IMR-90 (cell line): ENCODE results near the gene IMMT. TPM values are rescaled to one million over a fixed set of nuclear protein-coding genes. Genes with fewer than 3 reads are reported as not detected.

Source experiments
- ATAC-seq: fragments of 200-7000 bp; cut with Tn5 transposase; 2 replicates; pipeline ENCODE4 v1.9.1; 2020; ENCODE audit warnings: low read depth, mild to moderate bottlenecking, moderate library complexity
- BruUV-seq: library from RNA; stranded (reverse); fragments of 400-500 nt; replicated peaks from 2 replicates; lab custom pipeline; 2021; lab: Mats Ljungman, UMichigan
- CTCF ChIA-PET: fragments of 300-600 bp; formaldehyde crosslinking; extraction: SDS; loops from one replicate; lab custom pipeline; 2021; ENCODE audit warnings: antibody characterized with exemption; lab: Yijun Ruan, JAX
- POLR2A ChIA-PET: fragments of 300-600 bp; sonication (Branson Sonifier 250); formaldehyde crosslinking; loops from one replicate; lab custom pipeline; 2022; ENCODE audit warnings: antibody characterized with exemption; ENCODE audit not compliant: unreplicated experiment; lab: Charles Lee
- DNase-seq: peaks from one replicate; pipeline ENCODE4 v3.0.0; 2013
- H2AFZ ChIP-seq: replicated peaks from 2 replicates; pipeline ENCODE3; 2013; ENCODE audit warnings: low read length, mild to moderate bottlenecking; ENCODE audit not compliant: poor library complexity
- H2AK5ac ChIP-seq: 2 replicates; pipeline ENCODE4 v1.6.1; 2013; ENCODE audit warnings: low read depth, low read length, inconsistent platforms
- H2AK9ac ChIP-seq: replicated peaks from 2 replicates; pipeline ENCODE3; 2013; ENCODE audit warnings: mild to moderate bottlenecking, low read depth, low read length, moderate library complexity; ENCODE audit not compliant: poor library complexity
- H2BK120ac ChIP-seq: 2 replicates; pipeline ENCODE4 v1.6.1; 2013; ENCODE audit warnings: low read depth, low read length, inconsistent platforms
- H2BK15ac ChIP-seq: 3 replicates; pipeline ENCODE4 v1.6.1; 2013; ENCODE audit warnings: low read depth, low read length, inconsistent platforms
- H2BK20ac ChIP-seq: 2 replicates; pipeline ENCODE4 v1.6.1; 2013; ENCODE audit warnings: low read depth, mild to moderate bottlenecking, inconsistent platforms, low read length, moderate library complexity
- H2BK5ac ChIP-seq: 2 replicates; pipeline ENCODE4 v1.6.1; 2013; ENCODE audit warnings: mild to moderate bottlenecking, low read depth, low read length, inconsistent platforms; ENCODE audit not compliant: poor library complexity, severe bottlenecking
- H3K14ac ChIP-seq: replicated peaks from 2 replicates; pipeline ENCODE4 v1.6.1; 2013; ENCODE audit warnings: low read depth, low read length, inconsistent platforms
- H3K18ac ChIP-seq: 2 replicates; pipeline ENCODE4 v1.6.1; 2013; ENCODE audit warnings: low read depth, low read length, control low read depth
- H3K23ac ChIP-seq: 2 replicates; pipeline ENCODE4 v1.6.1; 2013; ENCODE audit warnings: low read depth, low read length, inconsistent platforms
- H3K27ac ChIP-seq: 2 replicates; pipeline ENCODE4 v1.5.1; 2013; ENCODE audit warnings: mild to moderate bottlenecking, control low read depth, low read length; ENCODE audit not compliant: insufficient read depth
- H3K27me3 ChIP-seq: 2 replicates; pipeline ENCODE4 v1.6.1; 2013; ENCODE audit warnings: low read length; ENCODE audit not compliant: control insufficient read depth, insufficient read depth
- H3K36me3 ChIP-seq: 2 replicates; pipeline ENCODE4 v1.6.1; 2013; ENCODE audit warnings: low read length, mixed read lengths; ENCODE audit not compliant: control insufficient read depth, insufficient read depth
- H3K4ac ChIP-seq: 2 replicates; pipeline ENCODE4 v1.6.1; 2013; ENCODE audit warnings: low read depth, low read length, inconsistent platforms
- H3K4me1 ChIP-seq: 2 replicates; pipeline ENCODE4 v1.6.1; 2013; ENCODE audit warnings: low read length, mixed read lengths; ENCODE audit not compliant: control insufficient read depth, insufficient read depth
- H3K4me2 ChIP-seq: 2 replicates; pipeline ENCODE4 v1.6.1; 2013; ENCODE audit warnings: low read depth, mild to moderate bottlenecking, control low read depth, low read length, moderate library complexity
- H3K4me3 ChIP-seq: 2 replicates; pipeline ENCODE4 v1.5.1; 2013; ENCODE audit warnings: low read depth, mild to moderate bottlenecking, control low read depth, low read length, moderate library complexity; ENCODE audit not compliant: insufficient read depth
- H3K56ac ChIP-seq: 2 replicates; pipeline ENCODE4 v1.6.1; 2013; ENCODE audit warnings: low read length, inconsistent platforms; ENCODE audit not compliant: insufficient read depth; ENCODE audit errors: extremely low read depth
- H3K79me1 ChIP-seq, 2 experiments: 2 replicates each; pipeline ENCODE4 v1.6.1; 2013; ENCODE audit warnings: low read length in 2 of 2, inconsistent platforms in 1 of 2, low read depth in 1 of 2
- H3K9ac ChIP-seq: 2 replicates; pipeline ENCODE4 v1.6.1; 2013; ENCODE audit warnings: low read depth, low read length, control low read depth
- H3K9me1 ChIP-seq: 2 replicates; pipeline ENCODE4 v1.6.1; 2013; ENCODE audit warnings: low read length, inconsistent platforms; ENCODE audit not compliant: insufficient read depth
- H3K9me3 ChIP-seq: 2 replicates; pipeline ENCODE4 v1.6.1; 2013; ENCODE audit warnings: low read length; ENCODE audit not compliant: control insufficient read depth, insufficient read depth
- H4K20me1 ChIP-seq: 2 replicates; pipeline ENCODE4 v1.6.1; 2013; ENCODE audit warnings: low read length, inconsistent platforms; ENCODE audit not compliant: insufficient read depth
- H4K5ac ChIP-seq: 2 replicates; pipeline ENCODE4 v1.6.1; 2013; ENCODE audit warnings: mild to moderate bottlenecking, low read depth, low read length, control low read depth
- H4K8ac ChIP-seq, 2 experiments: 2 replicates each; pipeline ENCODE4 v1.6.1; 2013; ENCODE audit warnings: low read depth in 2 of 2, low read length in 2 of 2, control low read depth in 1 of 2, inconsistent platforms in 1 of 2
- H4K91ac ChIP-seq: 2 replicates; pipeline ENCODE4 v1.6.1; 2013; ENCODE audit warnings: low read depth, low read length, inconsistent platforms; ENCODE audit not compliant: insufficient read depth
- BHLHE40 ChIP-seq: fragments of 150-350 bp; IDR thresholded peaks from 2 replicates; pipeline ENCODE4 v1.6.1; 2016; ENCODE audit warnings: mild to moderate bottlenecking, low read depth, low read length
- CEBPB ChIP-seq: IDR thresholded peaks from 2 replicates; pipeline ENCODE4 v1.6.1; 2012; ENCODE audit warnings: low read depth, low read length, improper control_type of control experiment
- CHD1 ChIP-seq: IDR thresholded peaks from 2 replicates; pipeline ENCODE4 v1.6.1; 2012; ENCODE audit warnings: low read depth, low read length, improper control_type of control experiment
- ELK1 ChIP-seq: fragments of 150-350 bp; IDR thresholded peaks from 2 replicates; pipeline ENCODE4 v1.6.1; 2016; ENCODE audit warnings: low read depth, mild to moderate bottlenecking, low read length, moderate library complexity, borderline replicate concordance
- MAFK ChIP-seq: IDR thresholded peaks from 2 replicates; pipeline ENCODE4 v1.6.1; 2012; ENCODE audit warnings: low read depth, low read length, improper control_type of control experiment
- MAZ ChIP-seq: IDR thresholded peaks from 2 replicates; pipeline ENCODE4 v1.6.1; 2012; ENCODE audit warnings: low read depth, mild to moderate bottlenecking, low read length, improper control_type of control experiment, moderate library complexity, borderline replicate concordance
- MXI1 ChIP-seq: IDR thresholded peaks from 2 replicates; pipeline ENCODE4 v1.6.1; 2012; ENCODE audit warnings: low read depth, mild to moderate bottlenecking, low read length, moderate library complexity, borderline replicate concordance
- POLR2A ChIP-seq: IDR thresholded peaks from 2 replicates; pipeline ENCODE4 v1.6.1; 2012; ENCODE audit warnings: mild to moderate bottlenecking, low read depth, low read length
- RAD21 ChIP-seq: IDR thresholded peaks from 2 replicates; pipeline ENCODE4 v1.6.1; 2012; ENCODE audit warnings: low read length, improper control_type of control experiment
- RCOR1 ChIP-seq: IDR thresholded peaks from 2 replicates; pipeline ENCODE4 v1.6.1; 2012; ENCODE audit warnings: mild to moderate bottlenecking, low read length, improper control_type of control experiment; ENCODE audit not compliant: insufficient replicate concordance
- RFX5 ChIP-seq: IDR thresholded peaks from 2 replicates; pipeline ENCODE4 v1.8.0; 2012; ENCODE audit warnings: low read depth, mild to moderate bottlenecking, low read length, moderate library complexity
- SMC3 ChIP-seq: fragments of 150-350 bp; IDR thresholded peaks from 2 replicates; pipeline ENCODE4 v1.6.1; 2016; ENCODE audit warnings: low read depth, mild to moderate bottlenecking, antibody characterized with exemption, low read length, moderate library complexity
- WGBS, 2 experiments: methylation state at CpG; one replicate each; pipeline versions ENCODE4 v1.1.5 to v1.1.7; 2013; ENCODE audit warnings: missing lambda C conversion rate in 2 of 2; ENCODE audit not compliant: insufficient read length in 1 of 2; ENCODE audit errors: extremely low coverage in 2 of 2; 5-methylcytosine and 5-hydroxymethylcytosine counted together
- dilution Hi-C: fragments of 300-500 bp; cut with HindIII; formaldehyde crosslinking; loops from one replicate; pipeline ENCODE4 v1.14.3; 2018; ENCODE audit warnings: low sequenced_read_pairs; ENCODE audit not compliant: unreplicated experiment
- in situ Hi-C: fragments of 300-500 bp; cut with MboI; formaldehyde crosslinking; loops from 3 replicates; pipeline ENCODE4 v1.14.3; 2019; ENCODE audit warnings: low sequenced_read_pairs, inconsistent platforms, mixed read lengths
- intact Hi-C: fragments of 100-400 bp; cut with micrococcal nuclease; formaldehyde crosslinking; loops from 2 replicates; pipeline ENCODE4 v1.10.0; 2022
- polyA plus RNA-seq, 3 experiments: library from polyadenylated mRNA; depleted of rRNA; stranded (reverse); fragments of >200 nt; gene quantifications; 2 replicates each; pipeline ENCODE4 v1.2.3, GENCODE V29; 2012; ENCODE audit warnings: low replicate concordance in 1 of 3
- total RNA-seq: library from RNA; depleted of rRNA; stranded (reverse); fragments of >200 nt; gene quantifications from 2 replicates; pipeline ENCODE4 v1.2.3, GENCODE V29; 2012
- TF ChIP-seq, protein P1 (sequence below): conservative IDR thresholded peaks from 2 replicates; pipeline ENCODE4 v1.5.1; 2012; ENCODE audit warnings: mild to moderate bottlenecking, low read depth, low read length, improper control_type of control experiment

IMMT gene
- total and polyA plus RNA-seq, 2 of the 4 experiments (the other 2 are of a cell fraction) = 50.5 to 87.3 TPM

- no TSS peak for BruUV-seq
- Histone ChIP-seq H3K4me1 (no peaks in the 10 kb centered on the region), H2AFZ (no peak overlapping the region), H3K9ac (no peak overlapping the region), H3K23ac (no peak overlapping the region), H4K20me1 (peaks cover 3% of the 10 kb centered on the region; the same call in 1 of the 2 replicates), H4K8ac (no peak overlapping the region; a peak in 1 of 4 replicates), H2BK20ac (no peak overlapping the region), H3K56ac (no peak overlapping the region), H3K27ac (no peak overlapping the region), H3K9me1 (peaks cover 2% of the 10 kb centered on the region; the same call in 1 of the 2 replicates), H3K18ac (no peak overlapping the region), H3K14ac (no peak overlapping the region), H2BK5ac (no peak overlapping the region), H2BK15ac (no peak overlapping the region), H2BK120ac (no peak overlapping the region), H3K4me3 (no peak overlapping the region), H2AK9ac (no peak overlapping the region), H3K79me1 (no peaks in the 10 kb centered on the region; a peak in 1 of 4 replicates), H4K91ac (no peak overlapping the region), H4K5ac (no peak overlapping the region), H3K36me3 (peaks cover 50% of the 10 kb centered on the region), H3K9me3 (no peaks in the 10 kb centered on the region), H3K4ac (no peak overlapping the region), H3K4me2 (no peak overlapping the region), H3K27me3 (no peaks in the 10 kb centered on the region), H2AK5ac (no peak overlapping the region)
- dilution Hi-C loops = no loop called here
- POLR2A ChIA-PET = no interaction called here
- 100% methylated on average over 3 of the region's 7 CpGs; no CpG with 5 or more reads in 1 of the 2 experiments for WGBS, 2 experiments
- no peak for ATAC-seq
- intact Hi-C loops = no loop called here
- in situ Hi-C loops = no loop called here
- no peak for DNase-seq
- TF ChIP-seq SMC3 (no peak), ELK1 (no peak), POLR2A (no peak), RCOR1 (no peak), MAZ (no peak), RAD21 (no peak), MAFK (no peak), CHD1 (no peak), RFX5 (no peak), BHLHE40 (no peak), MXI1 (no peak), CEBPB (no peak)
- TF ChIP-seq, protein P1, sequence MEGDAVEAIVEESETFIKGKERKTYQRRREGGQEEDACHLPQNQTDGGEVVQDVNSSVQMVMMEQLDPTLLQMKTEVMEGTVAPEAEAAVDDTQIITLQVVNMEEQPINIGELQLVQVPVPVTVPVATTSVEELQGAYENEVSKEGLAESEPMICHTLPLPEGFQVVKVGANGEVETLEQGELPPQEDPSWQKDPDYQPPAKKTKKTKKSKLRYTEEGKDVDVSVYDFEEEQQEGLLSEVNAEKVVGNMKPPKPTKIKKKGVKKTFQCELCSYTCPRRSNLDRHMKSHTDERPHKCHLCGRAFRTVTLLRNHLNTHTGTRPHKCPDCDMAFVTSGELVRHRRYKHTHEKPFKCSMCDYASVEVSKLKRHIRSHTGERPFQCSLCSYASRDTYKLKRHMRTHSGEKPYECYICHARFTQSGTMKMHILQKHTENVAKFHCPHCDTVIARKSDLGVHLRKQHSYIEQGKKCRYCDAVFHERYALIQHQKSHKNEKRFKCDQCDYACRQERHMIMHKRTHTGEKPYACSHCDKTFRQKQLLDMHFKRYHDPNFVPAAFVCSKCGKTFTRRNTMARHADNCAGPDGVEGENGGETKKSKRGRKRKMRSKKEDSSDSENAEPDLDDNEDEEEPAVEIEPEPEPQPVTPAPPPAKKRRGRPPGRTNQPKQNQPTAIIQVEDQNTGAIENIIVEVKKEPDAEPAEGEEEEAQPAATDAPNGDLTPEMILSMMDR = no peak
- CTCF ChIA-PET = no interaction called here
Observed at GRCh38 chr2:86138736-86139625, 56.3 kb downstream of the IMMT start.
